ENCODE measurements around the gene CLEC1A.

DNA sequence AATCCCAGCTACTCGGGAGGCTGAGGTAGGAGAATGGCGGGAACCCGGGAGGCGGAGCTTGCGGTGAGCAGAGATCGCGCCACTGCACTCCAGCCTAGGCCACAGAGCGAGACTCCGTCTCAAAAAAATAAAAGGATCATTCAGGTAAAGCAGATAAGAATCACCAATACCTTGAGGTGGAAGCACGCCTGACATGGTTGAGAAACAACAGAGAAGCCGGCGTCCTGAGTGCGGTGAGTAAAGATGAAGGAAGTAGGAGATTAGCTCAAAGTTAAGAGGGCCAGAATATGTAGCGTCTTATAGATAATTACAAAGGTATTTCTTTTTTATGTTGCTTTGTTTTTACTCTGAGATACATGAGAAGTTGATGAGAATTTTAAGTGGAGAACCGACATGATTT, 16.5 kb upstream of the CLEC1A start:
- TF ChIP-seq, protein P1, sequence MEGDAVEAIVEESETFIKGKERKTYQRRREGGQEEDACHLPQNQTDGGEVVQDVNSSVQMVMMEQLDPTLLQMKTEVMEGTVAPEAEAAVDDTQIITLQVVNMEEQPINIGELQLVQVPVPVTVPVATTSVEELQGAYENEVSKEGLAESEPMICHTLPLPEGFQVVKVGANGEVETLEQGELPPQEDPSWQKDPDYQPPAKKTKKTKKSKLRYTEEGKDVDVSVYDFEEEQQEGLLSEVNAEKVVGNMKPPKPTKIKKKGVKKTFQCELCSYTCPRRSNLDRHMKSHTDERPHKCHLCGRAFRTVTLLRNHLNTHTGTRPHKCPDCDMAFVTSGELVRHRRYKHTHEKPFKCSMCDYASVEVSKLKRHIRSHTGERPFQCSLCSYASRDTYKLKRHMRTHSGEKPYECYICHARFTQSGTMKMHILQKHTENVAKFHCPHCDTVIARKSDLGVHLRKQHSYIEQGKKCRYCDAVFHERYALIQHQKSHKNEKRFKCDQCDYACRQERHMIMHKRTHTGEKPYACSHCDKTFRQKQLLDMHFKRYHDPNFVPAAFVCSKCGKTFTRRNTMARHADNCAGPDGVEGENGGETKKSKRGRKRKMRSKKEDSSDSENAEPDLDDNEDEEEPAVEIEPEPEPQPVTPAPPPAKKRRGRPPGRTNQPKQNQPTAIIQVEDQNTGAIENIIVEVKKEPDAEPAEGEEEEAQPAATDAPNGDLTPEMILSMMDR (conservative IDR thresholded peaks at IDR 0.05 in 1 of 2, IDR thresholded peaks at IDR 0.05 in 1 of 2; ENCODE audit: low read depth in 1 of 2, low read length in 2 of 2) = no peak
- TF ChIP-seq EZH2 (IDR thresholded peaks at IDR 0.05; ENCODE audit: low read length, missing control alignments) = no peak
